ENCODE measurements around the gene NBEA. TPM values are rescaled to one million over a fixed set of nuclear protein-coding genes. Genes with fewer than 3 reads are reported as not detected.

Gene NBEA
- total RNA-seq, 1 experiment from 2014 or later, result 4.1 TPM

DNA sequence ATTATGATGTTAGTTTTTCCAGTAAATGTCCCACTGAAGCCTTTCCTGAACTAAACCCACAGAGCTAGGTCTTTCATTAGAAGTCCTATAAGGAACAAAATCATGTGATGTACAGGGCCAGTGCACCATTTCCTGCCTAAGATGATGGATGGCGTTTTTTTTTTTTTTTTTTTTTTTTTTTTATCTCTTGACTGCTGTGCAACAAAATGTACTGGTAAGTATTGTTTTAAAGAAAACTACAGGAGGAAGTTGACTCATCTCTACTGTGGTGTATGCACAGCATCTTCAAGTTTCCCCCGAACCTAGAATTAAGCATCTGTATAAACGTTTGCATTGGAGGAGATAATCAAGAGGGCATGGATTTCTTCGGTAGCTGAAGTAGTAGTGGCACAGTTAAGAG, 197.5 kb downstream of the NBEA start:
- ChIA-PET POLR2A (no interaction called here), RAD21 (ENCODE audit: low non-redundant PET in 1 of 2, low total read pairs in 2 of 2, uncharacterized antibody in 2 of 2, unreplicated experiment in 2 of 2) (no interaction called here)
- no peak overlapping the region for H3K4me3 ChIP-seq (replicated peaks in 1 of 2; ENCODE audit: low read depth in 1 of 2, low read length in 2 of 2)

DNA sequence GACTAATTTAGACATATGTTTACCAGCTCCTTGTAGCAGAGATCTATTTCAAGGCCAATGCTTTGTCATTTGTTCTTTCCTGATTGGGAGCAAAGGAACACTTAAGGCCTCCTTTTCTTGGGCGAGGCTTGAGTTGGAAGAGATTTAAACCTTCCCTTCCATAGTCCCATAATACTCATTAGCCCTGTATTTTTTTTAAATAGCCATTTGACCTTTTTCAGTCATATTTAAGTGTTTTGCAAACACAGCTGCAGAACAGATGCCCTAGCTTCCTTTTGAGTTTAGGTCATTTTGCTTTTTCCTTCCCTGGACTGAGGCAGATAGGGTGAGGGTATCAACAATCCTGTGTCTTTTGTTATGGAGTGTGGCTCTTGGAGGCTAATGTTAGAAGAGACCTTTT, 198.3 kb downstream of the NBEA start:
- H3K36me3 ChIP-seq (ENCODE audit: control insufficient read depth in 1 of 2, insufficient read depth in 2 of 2, low read length in 2 of 2), result no peaks in the 10 kb centered on the region
- no peaks in the 10 kb centered on the region for H3K4me1 ChIP-seq (ENCODE audit: control insufficient read depth in 1 of 2, insufficient read depth in 2 of 2, low read length in 2 of 2)
- CTCF ChIA-PET, result no interaction called here
- POLR2A ChIA-PET, result no interaction called here
- H3K27ac ChIP-seq (ENCODE audit: low read depth, low read length), result no peak overlapping the region
- H3K79me2 ChIP-seq (ENCODE audit: insufficient read depth, low read length), result no peaks in the 10 kb centered on the region
- no peak overlapping the region for H3K4me2 ChIP-seq (ENCODE audit: low read length)
- no peaks in the 10 kb centered on the region for H3K27me3 ChIP-seq (ENCODE audit: insufficient read depth, low read length)
- H3K4me3 ChIP-seq (replicated peaks in 1 of 2; ENCODE audit: low read depth in 1 of 2, low read length in 2 of 2), result no peak overlapping the region
- H4K20me1 ChIP-seq (ENCODE audit: insufficient read depth), result no peaks in the 10 kb centered on the region
- RAD21 ChIA-PET (ENCODE audit: low non-redundant PET in 1 of 2, low total read pairs in 2 of 2, uncharacterized antibody in 2 of 2, unreplicated experiment in 2 of 2), result no interaction called here
- H2AFZ ChIP-seq (ENCODE audit: low read depth, low read length, poor library complexity, severe bottlenecking), result no peak overlapping the region
- no peak overlapping the region for H3K9ac ChIP-seq (ENCODE audit: low read length)
- no TSS peak for BruUV-seq (replicated peaks)
- DNase-seq (ENCODE audit: low read depth, low spot score) (no peak), ATAC-seq (no peak)
- no peaks in the 10 kb centered on the region for H3K9me2 ChIP-seq (ENCODE audit: insufficient read depth)
- intact Hi-C loops (cut with micrococcal nuclease), result no loop called here
- H3K9me3 ChIP-seq (ENCODE audit: control insufficient read depth in 1 of 2, insufficient read depth in 1 of 2, low read depth in 1 of 2, low read length in 2 of 2), result no peaks in the 10 kb centered on the region
- TF ChIP-seq, protein P1, sequence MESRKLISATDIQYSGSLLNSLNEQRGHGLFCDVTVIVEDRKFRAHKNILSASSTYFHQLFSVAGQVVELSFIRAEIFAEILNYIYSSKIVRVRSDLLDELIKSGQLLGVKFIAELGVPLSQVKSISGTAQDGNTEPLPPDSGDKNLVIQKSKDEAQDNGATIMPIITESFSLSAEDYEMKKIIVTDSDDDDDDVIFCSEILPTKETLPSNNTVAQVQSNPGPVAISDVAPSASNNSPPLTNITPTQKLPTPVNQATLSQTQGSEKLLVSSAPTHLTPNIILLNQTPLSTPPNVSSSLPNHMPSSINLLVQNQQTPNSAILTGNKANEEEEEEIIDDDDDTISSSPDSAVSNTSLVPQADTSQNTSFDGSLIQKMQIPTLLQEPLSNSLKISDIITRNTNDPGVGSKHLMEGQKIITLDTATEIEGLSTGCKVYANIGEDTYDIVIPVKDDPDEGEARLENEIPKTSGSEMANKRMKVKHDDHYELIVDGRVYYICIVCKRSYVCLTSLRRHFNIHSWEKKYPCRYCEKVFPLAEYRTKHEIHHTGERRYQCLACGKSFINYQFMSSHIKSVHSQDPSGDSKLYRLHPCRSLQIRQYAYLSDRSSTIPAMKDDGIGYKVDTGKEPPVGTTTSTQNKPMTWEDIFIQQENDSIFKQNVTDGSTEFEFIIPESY (IDR thresholded peaks at IDR 0.05; ENCODE audit: extremely low read depth, insufficient replicate concordance, low read length), result no peak
- TF ChIP-seq ZFX (IDR thresholded peaks at IDR 0.05), result no peak
- TF ChIP-seq JUND (IDR thresholded peaks at IDR 0.05), result no peak
- TF ChIP-seq EGR1 (IDR thresholded peaks at IDR 0.05; ENCODE audit: low read depth), result no peak
- TF ChIP-seq SIN3A (IDR thresholded peaks at IDR 0.05; ENCODE audit: low read depth), result no peak
- TF ChIP-seq, protein P2, sequence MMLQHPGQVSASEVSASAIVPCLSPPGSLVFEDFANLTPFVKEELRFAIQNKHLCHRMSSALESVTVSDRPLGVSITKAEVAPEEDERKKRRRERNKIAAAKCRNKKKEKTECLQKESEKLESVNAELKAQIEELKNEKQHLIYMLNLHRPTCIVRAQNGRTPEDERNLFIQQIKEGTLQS (IDR thresholded peaks at IDR 0.05), result no peak
- no peak for TF ChIP-seq ELF1 (IDR thresholded peaks at IDR 0.05; ENCODE audit: borderline replicate concordance, low read depth)
- TF ChIP-seq, protein P3, sequence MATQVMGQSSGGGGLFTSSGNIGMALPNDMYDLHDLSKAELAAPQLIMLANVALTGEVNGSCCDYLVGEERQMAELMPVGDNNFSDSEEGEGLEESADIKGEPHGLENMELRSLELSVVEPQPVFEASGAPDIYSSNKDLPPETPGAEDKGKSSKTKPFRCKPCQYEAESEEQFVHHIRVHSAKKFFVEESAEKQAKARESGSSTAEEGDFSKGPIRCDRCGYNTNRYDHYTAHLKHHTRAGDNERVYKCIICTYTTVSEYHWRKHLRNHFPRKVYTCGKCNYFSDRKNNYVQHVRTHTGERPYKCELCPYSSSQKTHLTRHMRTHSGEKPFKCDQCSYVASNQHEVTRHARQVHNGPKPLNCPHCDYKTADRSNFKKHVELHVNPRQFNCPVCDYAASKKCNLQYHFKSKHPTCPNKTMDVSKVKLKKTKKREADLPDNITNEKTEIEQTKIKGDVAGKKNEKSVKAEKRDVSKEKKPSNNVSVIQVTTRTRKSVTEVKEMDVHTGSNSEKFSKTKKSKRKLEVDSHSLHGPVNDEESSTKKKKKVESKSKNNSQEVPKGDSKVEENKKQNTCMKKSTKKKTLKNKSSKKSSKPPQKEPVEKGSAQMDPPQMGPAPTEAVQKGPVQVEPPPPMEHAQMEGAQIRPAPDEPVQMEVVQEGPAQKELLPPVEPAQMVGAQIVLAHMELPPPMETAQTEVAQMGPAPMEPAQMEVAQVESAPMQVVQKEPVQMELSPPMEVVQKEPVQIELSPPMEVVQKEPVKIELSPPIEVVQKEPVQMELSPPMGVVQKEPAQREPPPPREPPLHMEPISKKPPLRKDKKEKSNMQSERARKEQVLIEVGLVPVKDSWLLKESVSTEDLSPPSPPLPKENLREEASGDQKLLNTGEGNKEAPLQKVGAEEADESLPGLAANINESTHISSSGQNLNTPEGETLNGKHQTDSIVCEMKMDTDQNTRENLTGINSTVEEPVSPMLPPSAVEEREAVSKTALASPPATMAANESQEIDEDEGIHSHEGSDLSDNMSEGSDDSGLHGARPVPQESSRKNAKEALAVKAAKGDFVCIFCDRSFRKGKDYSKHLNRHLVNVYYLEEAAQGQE (IDR thresholded peaks at IDR 0.05; ENCODE audit: low read depth), result no peak
- TF ChIP-seq CBX3 (IDR thresholded peaks at IDR 0.05; ENCODE audit: low read depth), result no peak
- no peak for TF ChIP-seq SRF (IDR thresholded peaks at IDR 0.05; ENCODE audit: low read depth)
- TF ChIP-seq CEBPB (IDR thresholded peaks at IDR 0.05; ENCODE audit: low read depth), result no peak
- TF ChIP-seq SP1 (IDR thresholded peaks at IDR 0.05; ENCODE audit: low read depth), result no peak
- TF ChIP-seq YY1 (IDR thresholded peaks at IDR 0.05; ENCODE audit: extremely low read depth, insufficient replicate concordance, low read depth, low read length), result no peak
- no peak for TF ChIP-seq EZH2 (IDR thresholded peaks at IDR 0.05)

More for the DNA sequence above, 197.5 kb downstream of the NBEA start:
- Histone ChIP-seq H2AFZ (ENCODE audit: low read depth, low read length, poor library complexity, severe bottlenecking) (no peak overlapping the region), H3K9me3 (ENCODE audit: control insufficient read depth in 1 of 2, insufficient read depth in 1 of 2, low read depth in 1 of 2, low read length in 2 of 2) (no peaks in the 10 kb centered on the region), H3K79me2 (ENCODE audit: insufficient read depth, low read length) (no peaks in the 10 kb centered on the region), H3K36me3 (ENCODE audit: control insufficient read depth in 1 of 2, insufficient read depth in 2 of 2, low read length in 2 of 2) (no peaks in the 10 kb centered on the region), H3K27ac (ENCODE audit: low read depth, low read length) (no peak overlapping the region), H3K9me2 (ENCODE audit: insufficient read depth) (no peaks in the 10 kb centered on the region), H4K20me1 (ENCODE audit: insufficient read depth) (no peaks in the 10 kb centered on the region), H3K4me2 (ENCODE audit: low read length) (no peak overlapping the region), H3K9ac (ENCODE audit: low read length) (no peak overlapping the region), H3K4me1 (ENCODE audit: control insufficient read depth in 1 of 2, insufficient read depth in 2 of 2, low read length in 2 of 2) (no peaks in the 10 kb centered on the region), H3K27me3 (ENCODE audit: insufficient read depth, low read length) (no peaks in the 10 kb centered on the region)
- intact Hi-C loops (cut with micrococcal nuclease), result no loop called here
- DNase-seq (ENCODE audit: low read depth, low spot score), result no peak
- ATAC-seq, result no peak
- CTCF ChIA-PET, result no interaction called here
- TF ChIP-seq SIN3A (IDR thresholded peaks at IDR 0.05; ENCODE audit: low read depth), result no peak
- TF ChIP-seq JUND (IDR thresholded peaks at IDR 0.05), result no peak
- no peak for TF ChIP-seq TCF7L2 (IDR thresholded peaks at IDR 0.05; ENCODE audit: borderline replicate concordance, extremely low read depth, insufficient read depth, insufficient read length)
- no TSS peak for BruUV-seq (replicated peaks)
